Lung (tissue), 12 donors: Measurements from ENCODE around the gene KLK8. TPM values are rescaled to one million over a fixed set of nuclear protein-coding genes. Genes with fewer than 3 reads are reported as not detected.

ENCODE experiments used
- ATAC-seq: fragments of 200-7000 bp; cut with Tn5 transposase; one replicate; pipeline ENCODE4 v1.9.1; 2020; ENCODE audit warnings: moderate number of reproducible peaks; ENCODE audit not compliant: insufficient read depth, low FRiP score
- DNase-seq, 3 donors: peaks; one replicate each; pipeline ENCODE4 v3.0.0-alpha.2; 2013 to 2017
- H3K27ac ChIP-seq, 2 donors: one replicate each; pipeline ENCODE4 v1.5.1; 2013; ENCODE audit warnings: mild to moderate bottlenecking in 2 of 2, moderate library complexity in 2 of 2, control low read depth in 1 of 2, inconsistent platforms in 1 of 2, low read depth in 1 of 2, low read length in 1 of 2
- H3K27me3 ChIP-seq, 3 donors: one replicate each; pipeline ENCODE4 v1.5.1; 2013; ENCODE audit warnings: low read length in 2 of 3; ENCODE audit not compliant: control insufficient read depth in 3 of 3, insufficient read depth in 3 of 3
- H3K36me3 ChIP-seq, 4 donors: one replicate each; pipeline ENCODE4 v1.5.1; 2013; ENCODE audit warnings: low read length in 4 of 4, mild to moderate bottlenecking in 1 of 4, moderate library complexity in 1 of 4; ENCODE audit not compliant: control insufficient read depth in 4 of 4, insufficient read depth in 4 of 4
- H3K4me1 ChIP-seq, 5 donors: one replicate each; pipeline ENCODE4 v1.5.1; 2013; ENCODE audit warnings: low read length in 5 of 5, mild to moderate bottlenecking in 2 of 5, moderate library complexity in 1 of 5; ENCODE audit not compliant: control insufficient read depth in 5 of 5, insufficient read depth in 5 of 5
- H3K4me3 ChIP-seq: one replicate; pipeline ENCODE4 v1.5.1; 2013; ENCODE audit warnings: mild to moderate bottlenecking, control low read depth, moderate library complexity
- H3K9ac ChIP-seq, 2 donors: one replicate each; pipeline ENCODE4 v1.5.1; 2013; ENCODE audit warnings: low read length in 2 of 2, control low read depth in 1 of 2; ENCODE audit not compliant: insufficient read depth in 1 of 2
- H3K9me3 ChIP-seq, 4 donors: one replicate each; pipeline ENCODE4 v1.5.1; 2013; ENCODE audit warnings: low read length in 3 of 4, mild to moderate bottlenecking in 1 of 4, moderate library complexity in 1 of 4; ENCODE audit not compliant: control insufficient read depth in 4 of 4, insufficient read depth in 3 of 4
- WGBS, 2 donors: extraction: QIAGEN DNeasy Blood & Tissue Kit; methylation state at CpG; one replicate each; pipeline ENCODE4 v1.1.7; 2013; 5-methylcytosine and 5-hydroxymethylcytosine counted together
- polyA plus RNA-seq, 2 donors: library from polyadenylated mRNA; stranded (reverse); fragments of 200-250 nt; gene quantifications; one replicate each; pipeline ENCODE4 v1.2.1, GENCODE V29; 2013
- total RNA-seq, 2 donors: library from RNA; depleted of rRNA in 1 of 2; stranded (reverse); fragments of >200 nt in 1 of 2; gene quantifications; one replicate each; pipeline ENCODE4 v1.2.1, GENCODE V29; 2014 to 2021
- TF ChIP-seq, protein P1 (sequence below): IDR thresholded peaks from 2 replicates; pipeline ENCODE4 v1.5.1; 2012; ENCODE audit warnings: mild to moderate bottlenecking; ENCODE audit errors: control extremely low read depth, extremely low read depth
- donor health status: control.
- donor health status: control.
- donor health status: Bipolar disorder and iron deficiency.
- donor health status: healthy.
- donor health status: DM: yes; HTN: yes; CAD: no.

KLK8 gene
- total and polyA plus RNA-seq, 4 donors, result 0.39 to 0.74 TPM; not detected in 2

DNA sequence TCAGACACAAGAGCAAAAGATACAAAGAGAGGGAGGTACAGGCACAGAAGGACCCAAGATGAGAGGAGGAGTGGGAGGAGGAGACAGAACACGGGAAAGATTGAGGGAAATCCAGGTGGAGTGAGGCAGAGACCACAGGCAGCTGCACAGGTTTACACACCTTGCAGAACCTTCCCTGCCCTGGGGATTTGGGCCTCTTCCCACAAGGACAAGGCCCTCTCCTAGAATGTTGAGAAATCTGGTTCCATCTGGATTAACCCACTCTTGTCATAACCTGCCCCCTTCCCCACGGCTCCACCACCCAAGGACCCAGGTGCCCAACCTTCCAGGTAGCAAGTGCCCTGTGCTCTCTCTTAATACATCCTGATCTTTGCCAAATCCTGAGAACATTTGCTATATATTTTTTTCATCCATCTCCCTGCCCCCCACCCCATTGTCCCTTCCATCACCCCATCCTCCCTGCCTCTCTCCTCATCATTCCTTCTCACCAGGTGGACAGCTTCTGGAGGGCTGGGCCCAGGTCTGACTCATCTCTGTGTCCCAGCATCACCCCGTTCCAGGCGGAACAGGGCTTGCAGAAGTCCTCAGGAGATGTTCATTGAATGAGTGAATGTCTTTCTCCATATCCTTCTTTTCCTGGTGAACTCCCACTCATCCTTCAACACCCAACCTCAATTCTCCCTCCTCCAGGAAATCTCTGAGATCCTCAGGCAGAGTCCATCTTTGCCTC is 8.8 kb upstream of the KLK8 start:
- Histone ChIP-seq H3K9ac (no peak overlapping the region), H3K4me3 (no peak overlapping the region), H3K27me3 (peaks cover 3 to 29% (median 6%) of the 10 kb centered on the region in 3 donors), H3K4me1 (no peaks in the 10 kb centered on the region), H3K36me3 (no peaks in the 10 kb centered on the region), H3K9me3 (peaks cover 0 to 3% (median 0%) of the 10 kb centered on the region in 4 donors), H3K27ac (no peak overlapping the region)
- ATAC-seq (no peak), DNase-seq (no peak)
- TF ChIP-seq, protein P1, sequence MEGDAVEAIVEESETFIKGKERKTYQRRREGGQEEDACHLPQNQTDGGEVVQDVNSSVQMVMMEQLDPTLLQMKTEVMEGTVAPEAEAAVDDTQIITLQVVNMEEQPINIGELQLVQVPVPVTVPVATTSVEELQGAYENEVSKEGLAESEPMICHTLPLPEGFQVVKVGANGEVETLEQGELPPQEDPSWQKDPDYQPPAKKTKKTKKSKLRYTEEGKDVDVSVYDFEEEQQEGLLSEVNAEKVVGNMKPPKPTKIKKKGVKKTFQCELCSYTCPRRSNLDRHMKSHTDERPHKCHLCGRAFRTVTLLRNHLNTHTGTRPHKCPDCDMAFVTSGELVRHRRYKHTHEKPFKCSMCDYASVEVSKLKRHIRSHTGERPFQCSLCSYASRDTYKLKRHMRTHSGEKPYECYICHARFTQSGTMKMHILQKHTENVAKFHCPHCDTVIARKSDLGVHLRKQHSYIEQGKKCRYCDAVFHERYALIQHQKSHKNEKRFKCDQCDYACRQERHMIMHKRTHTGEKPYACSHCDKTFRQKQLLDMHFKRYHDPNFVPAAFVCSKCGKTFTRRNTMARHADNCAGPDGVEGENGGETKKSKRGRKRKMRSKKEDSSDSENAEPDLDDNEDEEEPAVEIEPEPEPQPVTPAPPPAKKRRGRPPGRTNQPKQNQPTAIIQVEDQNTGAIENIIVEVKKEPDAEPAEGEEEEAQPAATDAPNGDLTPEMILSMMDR, result no peak
- WGBS, 2 donors, result 68 to 90% methylated on average over 4 of the region's 4 CpGs

DNA sequence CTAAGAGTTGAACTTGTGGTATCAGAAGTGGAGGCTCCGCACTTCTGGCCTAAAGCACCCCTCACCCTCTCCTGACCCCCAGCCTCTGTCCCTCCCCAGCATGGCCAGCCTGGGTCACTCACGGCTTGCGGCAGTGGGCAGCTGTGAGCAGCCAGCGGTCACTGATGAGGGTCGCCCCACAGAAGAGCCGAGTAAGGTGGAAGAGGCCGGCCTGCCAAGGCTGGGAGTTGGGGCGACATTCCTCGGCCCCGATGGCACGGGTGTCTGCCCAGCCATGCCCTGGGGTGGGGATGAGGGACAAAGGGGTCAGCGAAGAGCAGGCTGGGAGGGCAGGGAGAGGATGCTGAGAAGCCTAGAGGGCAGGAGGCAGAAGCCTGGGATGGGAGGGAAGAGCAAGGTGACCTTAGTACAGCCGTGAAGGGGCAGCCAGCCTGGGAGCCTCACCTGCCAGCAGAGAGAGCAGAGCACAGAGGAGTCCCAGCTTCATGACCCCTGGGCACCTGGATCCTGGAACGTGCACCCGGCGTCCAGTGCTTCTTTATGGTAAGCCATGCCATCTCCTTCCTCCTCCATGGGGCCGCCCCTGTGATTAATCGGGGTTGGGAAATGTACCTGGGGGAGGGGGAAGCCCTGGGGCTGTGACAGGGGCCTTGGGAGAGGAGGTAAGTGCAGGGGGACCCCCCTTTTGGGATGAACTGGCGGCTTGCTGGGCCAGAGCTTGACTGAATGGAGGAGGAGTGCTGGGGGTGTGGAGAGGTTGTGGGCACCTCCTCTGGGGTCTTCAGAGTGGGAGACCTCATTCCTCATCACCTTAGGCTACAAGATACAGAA is 7.9 kb upstream of the KLK8 start:
- DNase-seq (no peak), ATAC-seq (no peak)
- H3K9ac ChIP-seq, result no peak overlapping the region
- H3K4me3 ChIP-seq, result no peak overlapping the region
- 70 to 77% methylated on average over 19 of the region's 19 CpGs for WGBS, 2 donors
- no peak overlapping the region for H3K27ac ChIP-seq
- H3K4me1 ChIP-seq, result no peaks in the 10 kb centered on the region
- peaks cover 0 to 25% (median 3%) of the 10 kb centered on the region in 3 donors for H3K27me3 ChIP-seq
- peaks cover 0 to 3% (median 0%) of the 10 kb centered on the region in 4 donors for H3K9me3 ChIP-seq
- TF ChIP-seq, protein P1, result no peak
- H3K36me3 ChIP-seq, result no peaks in the 10 kb centered on the region

DNA sequence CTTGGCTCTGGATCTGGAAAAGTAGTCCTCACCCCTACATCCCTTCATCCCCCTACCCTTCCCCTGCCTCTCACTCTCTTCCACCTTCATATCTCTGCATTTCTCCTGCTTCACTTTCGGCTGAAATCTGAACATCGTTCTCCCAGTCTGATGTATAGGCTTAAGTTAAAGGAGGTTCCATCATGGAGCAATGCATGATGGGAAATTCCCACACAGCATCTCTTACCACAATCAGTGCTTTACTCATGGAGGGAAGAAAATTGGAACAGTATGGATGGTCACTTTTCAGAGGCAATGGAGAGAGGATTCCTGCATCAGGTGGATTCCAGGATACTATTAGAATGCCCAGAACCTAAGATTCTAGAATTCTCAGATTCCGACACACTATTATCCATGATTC is 6.1 kb upstream of the KLK8 start:
- Histone ChIP-seq H3K36me3 (no peaks in the 10 kb centered on the region), H3K4me3 (no peak overlapping the region), H3K27ac (no peak overlapping the region), H3K9ac (no peak overlapping the region), H3K4me1 (no peaks in the 10 kb centered on the region), H3K27me3 (peaks cover 0 to 15% (median 3%) of the 10 kb centered on the region in 3 donors), H3K9me3 (peaks cover 0 to 3% (median 0%) of the 10 kb centered on the region in 4 donors)
- DNase-seq (no peak), ATAC-seq (no peak)
- 82 to 91% methylated on average over 3 of the region's 3 CpGs for WGBS, 2 donors
- TF ChIP-seq, protein P1, result no peak
